ENCODE results near the gene SLC35G1.

Gene SLC35G1

GRCh38 chr10:93912444-93912843 lies 18.7 kb downstream of the SLC35G1 start:
- TF ChIP-seq CTCF (IDR thresholded peaks at IDR 0.05; ENCODE audit: insufficient read depth, low read length, missing control alignments): no peak
- H3K4me3 ChIP-seq (ENCODE audit: low read depth, low read length): no peak overlapping the region
- DNase-seq (ENCODE audit: low read depth, low spot score): no peak
- ChIA-PET CTCF (no interaction called here), POLR2A (no interaction called here)

GRCh38 chr10:93913706-93914105 lies 19.9 kb downstream of the SLC35G1 start:
- DNase-seq (ENCODE audit: low read depth, low spot score): no peak
- no peak for TF ChIP-seq CTCF (IDR thresholded peaks at IDR 0.05; ENCODE audit: insufficient read depth, low read length, missing control alignments)
- CTCF ChIA-PET: interaction anchor here (1.4 kb wide), 1 partner anchor 407 kb away, joined by 10 read pairs; no protein-coding TSS in a partner anchor
- no peak overlapping the region for H3K4me3 ChIP-seq (ENCODE audit: low read depth, low read length)
- POLR2A ChIA-PET: interaction anchor here (0.5 kb wide), 1 partner anchor 18 kb away, joined by 6 read pairs; no protein-coding TSS in a partner anchor

- no peak overlapping the region for H3K4me3 ChIP-seq (ENCODE audit: low read depth, low read length)
- ChIA-PET POLR2A (no interaction called here), CTCF (interaction anchor here (0.6 to 3.2 kb wide), 25 partner anchors 10 to 556 kb away, joined by 3 to 209 read pairs (median 8); partner anchors contain the start of gene SLC35G1)
- TF ChIP-seq CTCF (IDR thresholded peaks at IDR 0.05; ENCODE audit: insufficient read depth, low read length, missing control alignments): no peak
- no peak for DNase-seq (ENCODE audit: low read depth, low spot score)
Observed at GRCh38 chr10:93915598-93915997, 21.8 kb downstream of the SLC35G1 start.

GRCh38 chr10:93916257-93917063 lies 22.7 kb downstream of the SLC35G1 start:
- POLR2A ChIA-PET: no interaction called here
- no peak overlapping the region for H3K4me3 ChIP-seq (ENCODE audit: low read depth, low read length)
- peak; percentile 31 for TF ChIP-seq CTCF (IDR thresholded peaks at IDR 0.05; ENCODE audit: insufficient read depth, low read length, missing control alignments)
- CTCF ChIA-PET: interaction anchor here (0.7 to 3.2 kb wide), 73 partner anchors 9 to 591 kb away, joined by 3 to 209 read pairs (median 4); partner anchors contain the start of genes NOC3L and SLC35G1
- no peak for DNase-seq (ENCODE audit: low read depth, low spot score)

GRCh38 chr10:93917064-93917391 lies 23.2 kb downstream of the SLC35G1 start:
- no peak for TF ChIP-seq CTCF (IDR thresholded peaks at IDR 0.05; ENCODE audit: insufficient read depth, low read length, missing control alignments)
- H3K4me3 ChIP-seq (ENCODE audit: low read depth, low read length): no peak overlapping the region
- no peak for DNase-seq (ENCODE audit: low read depth, low spot score)
- CTCF ChIA-PET: interaction anchor here (0.7 to 3.2 kb wide), 67 partner anchors 8 to 590 kb away, joined by 3 to 209 read pairs (median 4); partner anchors contain the start of genes NOC3L and SLC35G1
- POLR2A ChIA-PET: no interaction called here

- ChIA-PET CTCF (interaction anchor here (0.6 to 3.2 kb wide), 31 partner anchors 7 to 584 kb away, joined by 3 to 209 read pairs (median 7); partner anchors contain the start of gene SLC35G1), POLR2A (no interaction called here)
- H3K4me3 ChIP-seq (ENCODE audit: low read depth, low read length): no peak overlapping the region
- no peak for TF ChIP-seq CTCF (IDR thresholded peaks at IDR 0.05; ENCODE audit: insufficient read depth, low read length, missing control alignments)
- no peak for DNase-seq (ENCODE audit: low read depth, low spot score)
Observed at GRCh38 chr10:93917821-93918220, 24.0 kb downstream of the SLC35G1 start.

All from AG04449 (cell line).